ENCODE results near the gene EMILIN1. TPM values are rescaled to one million over a fixed set of nuclear protein-coding genes. Genes with fewer than 3 reads are reported as not detected.

EMILIN1 gene
- total RNA-seq, 2 donors from 2014 or later, result 8.7 to 14.2 TPM

GRCh38 chr2:27135478-27135955 is 57.1 kb downstream of the EMILIN1 start:
- H3K9me3 Mint-ChIP-seq, result no peaks in the 10 kb centered on the region
- ATAC-seq (no peak), DNase-seq (ENCODE audit: low spot score) (peak; percentile 47)
- no peaks in the 10 kb centered on the region for H3K27me3 Mint-ChIP-seq
- H3K27ac Mint-ChIP-seq, result peak overlapping the region; percentile 79 to 92
- H3K36me3 Mint-ChIP-seq, result peaks cover 6% of the 10 kb centered on the region
- peak overlapping the region; percentile 32 for H3K4me3 Mint-ChIP-seq
- H3K4me1 Mint-ChIP-seq (ENCODE audit: low read depth in 2 of 2), result peaks cover 17 to 28% of the 10 kb centered on the region in 2 donors

Other genes starting within 250 kb of the EMILIN1 start
- gene DPYSL5, start 230.5 kb upstream of the EMILIN1 start, total RNA-seq, result not detected
- 10 to 100 TPM in 1 of 2 donors, 1 to 10 TPM in 1; 5.7 to 10.0 TPM for gene MAPRE3, start 108.0 kb upstream of the EMILIN1 start, total RNA-seq
- 100 to 1,000 TPM; 132 to 176 TPM for gene TMEM214, start 45.6 kb upstream of the EMILIN1 start, total RNA-seq
- 10 to 100 TPM; 12.5 to 20.5 TPM for gene AGBL5, start 26.9 kb upstream of the EMILIN1 start, total RNA-seq
- gene OST4, start 7.0 kb upstream of the EMILIN1 start, total RNA-seq, result 100 to 1,000 TPM; 286 to 393 TPM
- gene KHK, start 8.2 kb downstream of the EMILIN1 start, total RNA-seq, result 1 to 10 TPM; 2.5 to 5.1 TPM
- gene CGREF1, start 40.5 kb downstream of the EMILIN1 start, total RNA-seq, result 1 to 10 TPM in 1 of 2 donors, under 1 TPM in 1; 0.36 to 1.4 TPM
- under 1 TPM in 1 of 2 donors, not detected in 1; 0.25 TPM for gene ABHD1, start 45.2 kb downstream of the EMILIN1 start, total RNA-seq
- gene PREB, start 56.0 kb downstream of the EMILIN1 start, total RNA-seq, result 100 to 1,000 TPM in 1 of 2 donors, 10 to 100 TPM in 1; 91.6 to 109 TPM
- gene PRR30, start 60.8 kb downstream of the EMILIN1 start, total RNA-seq, result not detected
- not detected for gene TCF23, start 70.4 kb downstream of the EMILIN1 start, total RNA-seq
- gene ATRAID, start 133.4 kb downstream of the EMILIN1 start, total RNA-seq, result 10 to 100 TPM; 59.3 to 59.9 TPM
- 100 to 1,000 TPM in 1 of 2 donors, 10 to 100 TPM in 1; 40.7 to 123 TPM for gene SLC5A6, start 133.7 kb downstream of the EMILIN1 start, total RNA-seq
- 100 to 1,000 TPM in 1 of 2 donors, 10 to 100 TPM in 1; 50.6 to 175 TPM for gene CAD, start 138.8 kb downstream of the EMILIN1 start, total RNA-seq
- not detected for gene SLC30A3, start 184.4 kb downstream of the EMILIN1 start, total RNA-seq
- gene DNAJC5G, start 196.8 kb downstream of the EMILIN1 start, total RNA-seq, result not detected
- under 1 TPM; 0.28 to 0.33 TPM for gene TRIM54, start 203.8 kb downstream of the EMILIN1 start, total RNA-seq
- 1 to 10 TPM; 1.3 TPM for gene UCN, start 229.8 kb downstream of the EMILIN1 start, total RNA-seq
- gene MPV17, start 244.5 kb downstream of the EMILIN1 start, total RNA-seq, result 10 to 100 TPM; 92.4 to 96.1 TPM

Measured in natural killer cell treated with Interleukin-12 subunit alpha and Interleukin-12 subunit beta and Interleukin-15 and Interleukin-18, amount 100 ng/mL, for 72 hours (primary cell).